GM06990 (cell line): Measurements from ENCODE around the gene STK17A.

ENCODE experiments used
- DNase-seq: peaks from one replicate; pipeline ENCODE4 v3.0.0-alpha.2; 2011; ENCODE audit not compliant: insufficient read length; ENCODE audit errors: extremely low read depth
- H3K27me3 ChIP-seq: replicated peaks from 2 replicates; pipeline ENCODE4 v1.6.0; 2011; ENCODE audit warnings: low read length; ENCODE audit not compliant: control insufficient read depth, insufficient read depth
- H3K36me3 ChIP-seq: 2 replicates; pipeline ENCODE4 v1.5.1; 2011; ENCODE audit warnings: low read length; ENCODE audit not compliant: control insufficient read depth, insufficient read depth
- H3K4me3 ChIP-seq: replicated peaks from 2 replicates; pipeline ENCODE4 v1.5.1; 2011; ENCODE audit warnings: low read depth, mild to moderate bottlenecking, control low read depth, low read length
- CTCF ChIP-seq: IDR thresholded peaks from 2 replicates; pipeline ENCODE4 v1.5.1; 2011; ENCODE audit warnings: low read length, control low read depth, mild to moderate bottlenecking, inconsistent platforms; ENCODE audit not compliant: insufficient read depth, poor library complexity, severe bottlenecking

The STK17A gene

GRCh38 chr7:43559946-43560335 is 23.0 kb upstream of the STK17A start:
- no peak for TF ChIP-seq CTCF
- Histone ChIP-seq H3K4me3 (no peak overlapping the region), H3K36me3 (no peaks in the 10 kb centered on the region), H3K27me3 (no peaks in the 10 kb centered on the region; the same call in 1 of the 2 replicates)
- no peak for DNase-seq

GRCh38 chr7:43560742-43561330 is 22.1 kb upstream of the STK17A start:
- Histone ChIP-seq H3K27me3 (no peaks in the 10 kb centered on the region; the same call in 1 of the 2 replicates), H3K36me3 (no peaks in the 10 kb centered on the region), H3K4me3 (no peak overlapping the region)
- DNase-seq: no peak
- TF ChIP-seq CTCF: no peak

GRCh38 chr7:43562383-43562782 is 20.5 kb upstream of the STK17A start:
- DNase-seq: no peak
- H3K27me3 ChIP-seq: no peaks in the 10 kb centered on the region; the same call in 1 of the 2 replicates
- no peak for TF ChIP-seq CTCF
- no peaks in the 10 kb centered on the region for H3K36me3 ChIP-seq
- no peak overlapping the region for H3K4me3 ChIP-seq

GRCh38 chr7:43565786-43566185 is 17.1 kb upstream of the STK17A start:
- Histone ChIP-seq H3K36me3 (no peaks in the 10 kb centered on the region), H3K4me3 (no peak overlapping the region), H3K27me3 (no peaks in the 10 kb centered on the region; the same call in 1 of the 2 replicates)
- DNase-seq: no peak
- no peak for TF ChIP-seq CTCF

GRCh38 chr7:43568529-43568928 is 14.4 kb upstream of the STK17A start:
- no peak for DNase-seq
- no peak for TF ChIP-seq CTCF
- Histone ChIP-seq H3K4me3 (no peak overlapping the region), H3K36me3 (no peaks in the 10 kb centered on the region), H3K27me3 (no peaks in the 10 kb centered on the region)

- H3K4me3 ChIP-seq: no peak overlapping the region
- H3K36me3 ChIP-seq: no peaks in the 10 kb centered on the region
- H3K27me3 ChIP-seq: no peaks in the 10 kb centered on the region
- DNase-seq: peak; percentile 44
- TF ChIP-seq CTCF: no peak
Observed at GRCh38 chr7:43569424-43569823, 13.5 kb upstream of the STK17A start.
